Hepatocyte (in vitro differentiated cells): ENCODE data around the gene CD52. TPM values are rescaled to one million over a fixed set of nuclear protein-coding genes. Genes with fewer than 3 reads are reported as not detected.
"Not testable (repeated sequence)": the region's sequence is repeated elsewhere in the genome, so short reads cannot be mapped to it uniquely, and the experiment has no call there.

ENCODE experiments used
- DNase-seq: peaks from one replicate; pipeline ENCODE4 v3.0.0-alpha.2; 2016; ENCODE audit warnings: low spot score
- H2AFZ ChIP-seq: fragments of 200-600 bp; sonication (generic); 2 replicates; pipeline ENCODE4 v1.6.0; 2016; ENCODE audit warnings: antibody characterized with exemption, mild to moderate bottlenecking
- H3K27ac ChIP-seq: fragments of 200-600 bp; sonication (generic); 2 replicates; pipeline ENCODE4 v1.5.1; 2016; ENCODE audit warnings: mild to moderate bottlenecking
- H3K27me3 ChIP-seq: fragments of 200-600 bp; sonication (generic); 2 replicates; pipeline ENCODE4 v1.6.1; 2016
- H3K36me3 ChIP-seq: fragments of 200-600 bp; sonication (generic); replicated peaks from 2 replicates; pipeline ENCODE4 v1.5.1; 2016; ENCODE audit warnings: low read depth; ENCODE audit not compliant: insufficient read depth
- H3K4me1 ChIP-seq: fragments of 200-600 bp; sonication (generic); 2 replicates; pipeline ENCODE4 v1.5.1; 2016; ENCODE audit warnings: mild to moderate bottlenecking, moderate library complexity; ENCODE audit not compliant: insufficient read depth
- H3K4me2 ChIP-seq: fragments of 200-600 bp; sonication (generic); 2 replicates; pipeline ENCODE4 v1.6.0; 2016
- H3K4me3 ChIP-seq: fragments of 200-600 bp; sonication (generic); 2 replicates; pipeline ENCODE4 v1.5.1; 2016; ENCODE audit warnings: mild to moderate bottlenecking
- H3K79me2 ChIP-seq: fragments of 200-600 bp; sonication (generic); 2 replicates; pipeline ENCODE4 v1.6.0; 2017; ENCODE audit warnings: mild to moderate bottlenecking
- H3K9me2 ChIP-seq: fragments of 200-600 bp; sonication (generic); replicated peaks from 2 replicates; pipeline ENCODE4 v1.6.0; 2017; ENCODE audit warnings: mild to moderate bottlenecking; ENCODE audit not compliant: insufficient read depth
- H3K9me3 ChIP-seq: fragments of 200-600 bp; sonication (generic); 2 replicates; pipeline ENCODE4 v1.5.1; 2016; ENCODE audit warnings: low read depth, mild to moderate bottlenecking
- H4K20me1 ChIP-seq: fragments of 200-600 bp; sonication (generic); 2 replicates; pipeline ENCODE4 v1.6.0; 2016; ENCODE audit warnings: mild to moderate bottlenecking; ENCODE audit not compliant: insufficient read depth, poor library complexity, severe bottlenecking
- EZH2 ChIP-seq: fragments of 200-600 bp; sonication (generic); IDR thresholded peaks from 2 replicates; pipeline ENCODE4 v1.6.1; 2016; ENCODE audit warnings: antibody characterized with exemption, mild to moderate bottlenecking, borderline replicate concordance
- EZH2phosphoT487 ChIP-seq: fragments of 200-600 bp; sonication (generic); IDR thresholded peaks from one replicate; pipeline ENCODE4 v1.6.1; 2018; ENCODE audit warnings: antibody characterized with exemption, mild to moderate bottlenecking, low read depth, moderate library complexity; ENCODE audit not compliant: unreplicated experiment, severe bottlenecking
- WGBS: methylation state at CpG from one replicate; pipeline ENCODE4 v1.1.6; 2016; ENCODE audit warnings: low lambda C conversion rate; ENCODE audit errors: missing lambda C conversion rate; 5-methylcytosine and 5-hydroxymethylcytosine counted together
- polyA plus RNA-seq: library from polyadenylated mRNA; unstranded; fragments of >200 nt; fragmentation: Nextera tagmentation; extraction: Ambion mirVana; gene quantifications from 2 replicates; pipeline ENCODE4 v1.2.1, GENCODE V29; 2016
- total RNA-seq: library from RNA; depleted of rRNA; stranded (reverse); fragments of >200 nt; gene quantifications from 2 replicates; pipeline ENCODE4 v1.2.3, GENCODE V29; 2014
- TF ChIP-seq, protein P1 (sequence below): fragments of 200-600 bp; sonication (generic); IDR thresholded peaks from 2 replicates; pipeline ENCODE4 v1.5.1; 2016; ENCODE audit warnings: antibody characterized with exemption, mild to moderate bottlenecking; ENCODE audit not compliant: poor library complexity

The CD52 gene
- total and polyA plus RNA-seq, 2 experiments from 2014 or later, result 3.9 to 8.1 TPM

DNA sequence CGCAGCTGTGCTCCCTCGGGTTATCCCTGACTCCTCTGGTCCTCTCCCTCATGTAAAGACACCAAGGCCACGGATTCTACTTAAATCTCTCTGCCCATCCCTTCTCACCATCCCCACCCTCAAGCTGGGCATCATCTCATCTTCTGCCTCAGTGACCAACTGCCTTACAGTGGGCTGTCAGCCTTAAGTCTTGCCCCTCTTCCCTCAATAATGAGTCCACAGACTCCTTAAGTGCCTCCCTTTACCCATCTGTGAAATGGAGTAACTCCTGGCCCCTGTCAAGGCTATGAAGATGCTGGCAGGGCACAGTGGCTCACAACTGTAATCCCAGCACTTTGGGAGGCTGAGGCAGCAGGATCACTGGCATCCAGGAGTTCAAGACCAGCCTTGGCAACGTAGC, 25.8 kb upstream of the CD52 start:
- Histone ChIP-seq H4K20me1 (no peaks in the 10 kb centered on the region), H2AFZ (no peak overlapping the region), H3K27ac (no peak overlapping the region), H3K4me1 (no peaks in the 10 kb centered on the region), H3K4me2 (no peak overlapping the region), H3K9me3 (no peaks in the 10 kb centered on the region), H3K36me3 (no peaks in the 10 kb centered on the region), H3K9me2 (no peaks in the 10 kb centered on the region), H3K4me3 (no peak overlapping the region), H3K79me2 (no peaks in the 10 kb centered on the region), H3K27me3 (no peaks in the 10 kb centered on the region)
- DNase-seq, result no peak
- 95% methylated on average over 4 of the region's 4 CpGs for WGBS
- TF ChIP-seq EZH2 (no peak), EZH2phosphoT487 (no peak)

DNA sequence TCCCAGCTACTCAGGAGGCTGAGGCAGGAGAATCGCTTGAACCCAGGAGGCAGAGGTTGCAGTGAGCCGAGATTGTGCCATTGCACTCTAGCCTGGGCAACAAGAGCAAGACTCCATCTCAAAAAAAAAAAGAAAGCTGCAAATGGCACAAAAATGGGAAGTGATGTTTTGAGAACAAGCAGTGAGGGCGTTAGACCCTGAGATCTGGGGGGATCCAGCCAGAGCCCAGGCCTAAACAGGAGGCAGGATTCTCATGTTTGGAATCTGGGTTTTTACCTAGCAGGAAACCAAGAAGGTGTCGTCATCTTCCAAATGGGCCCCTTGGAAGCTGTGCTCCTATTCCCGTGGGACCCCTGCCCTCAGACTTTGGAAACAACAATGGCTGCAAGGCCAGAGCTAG, 25.0 kb upstream of the CD52 start:
- H3K36me3 ChIP-seq, H3K4me2 ChIP-seq, H3K27ac ChIP-seq, H3K9me3 ChIP-seq, H4K20me1 ChIP-seq, H3K27me3 ChIP-seq, H3K9me2 ChIP-seq, H3K4me3 ChIP-seq, DNase-seq, H3K79me2 ChIP-seq, H3K4me1 ChIP-seq, H2AFZ ChIP-seq: not testable (repeated sequence)
- 98% methylated on average over 5 of the region's 5 CpGs for WGBS

DNA sequence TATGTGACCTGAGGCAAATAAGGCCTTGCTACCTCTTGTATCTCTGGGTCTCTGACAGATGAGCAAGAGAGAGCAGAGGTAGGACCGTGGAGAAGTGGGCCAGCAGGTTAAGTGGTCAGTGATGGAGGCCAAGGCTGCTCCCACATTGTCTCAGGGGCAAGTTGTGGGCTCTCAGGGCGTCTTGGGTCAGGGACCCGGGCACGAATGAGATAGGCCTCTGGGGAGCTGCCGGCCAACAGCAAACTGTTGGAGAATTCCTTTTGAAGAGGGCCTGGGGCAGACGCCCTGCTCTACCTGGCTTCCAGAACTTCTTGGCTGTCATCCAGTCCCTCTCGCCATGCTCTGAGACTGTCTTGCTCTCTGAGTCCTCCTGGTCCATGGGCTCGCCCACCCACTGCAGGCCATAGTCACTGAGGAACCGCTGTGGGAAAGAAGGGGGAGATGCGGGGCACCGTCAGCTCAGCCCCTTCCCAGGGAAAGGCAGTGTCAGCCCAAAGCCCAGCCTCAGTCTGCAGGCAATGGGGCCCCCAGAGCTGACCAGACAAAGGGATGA, 23.8 kb upstream of the CD52 start:
- no peaks in the 10 kb centered on the region for H3K4me1 ChIP-seq
- H3K36me3 ChIP-seq, result no peaks in the 10 kb centered on the region
- no peaks in the 10 kb centered on the region for H3K79me2 ChIP-seq

DNA sequence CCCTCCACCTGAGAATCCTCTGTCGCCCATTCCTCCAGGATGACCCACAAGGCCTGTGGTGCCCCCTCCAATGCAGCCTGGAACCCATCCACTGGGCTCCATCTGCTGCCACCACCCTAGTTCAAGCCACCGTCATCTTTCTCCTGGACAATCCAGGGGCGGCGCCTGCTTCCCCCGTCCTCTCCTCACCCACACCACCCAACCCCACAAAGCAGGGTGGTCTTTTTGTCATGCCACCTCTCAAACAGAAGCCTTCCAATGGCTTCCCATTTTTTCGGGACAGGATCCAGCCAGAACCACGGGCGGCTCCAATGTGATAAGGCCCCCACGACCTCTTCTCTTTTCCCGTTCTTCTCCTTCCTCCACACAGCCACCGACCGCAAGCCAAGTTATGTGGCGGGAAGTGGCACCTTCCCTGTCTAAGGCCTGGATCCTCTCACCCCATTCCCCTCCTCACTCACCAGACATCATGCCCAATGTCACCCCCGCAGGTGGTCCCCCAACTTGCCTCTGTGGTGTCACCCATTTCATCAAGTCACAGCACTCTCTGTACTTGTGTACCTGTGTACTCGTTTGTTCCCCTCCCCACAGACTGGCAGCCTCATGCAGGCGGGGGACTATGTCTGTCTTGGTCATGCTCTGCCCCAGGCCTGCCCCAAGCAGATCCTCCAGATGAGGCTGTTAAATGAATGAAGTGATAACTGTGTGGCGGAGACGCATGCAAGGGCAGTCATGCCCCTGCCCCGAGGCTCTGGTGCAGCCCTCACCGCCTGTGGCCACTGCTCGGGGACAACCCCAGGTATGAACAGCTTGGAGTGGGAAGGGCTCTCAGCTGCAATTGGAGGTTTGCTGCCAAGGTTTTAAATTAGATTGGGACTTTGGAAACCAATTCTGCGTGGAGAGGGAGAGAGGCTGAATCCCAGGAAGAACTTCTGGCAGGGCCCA, 22.3 kb upstream of the CD52 start:
- Histone ChIP-seq H3K4me1 (no peaks in the 10 kb centered on the region), H4K20me1 (no peaks in the 10 kb centered on the region), H3K4me3 (no peak overlapping the region), H3K36me3 (no peaks in the 10 kb centered on the region), H2AFZ (no peak overlapping the region), H3K27me3 (no peaks in the 10 kb centered on the region), H3K27ac (no peak overlapping the region), H3K9me2 (no peaks in the 10 kb centered on the region), H3K9me3 (no peaks in the 10 kb centered on the region), H3K4me2 (no peak overlapping the region), H3K79me2 (no peaks in the 10 kb centered on the region)
- DNase-seq, result no peak
- WGBS, result 97% methylated on average over 20 of the region's 22 CpGs
- TF ChIP-seq EZH2 (no peak), EZH2phosphoT487 (no peak)
- TF ChIP-seq, protein P1, sequence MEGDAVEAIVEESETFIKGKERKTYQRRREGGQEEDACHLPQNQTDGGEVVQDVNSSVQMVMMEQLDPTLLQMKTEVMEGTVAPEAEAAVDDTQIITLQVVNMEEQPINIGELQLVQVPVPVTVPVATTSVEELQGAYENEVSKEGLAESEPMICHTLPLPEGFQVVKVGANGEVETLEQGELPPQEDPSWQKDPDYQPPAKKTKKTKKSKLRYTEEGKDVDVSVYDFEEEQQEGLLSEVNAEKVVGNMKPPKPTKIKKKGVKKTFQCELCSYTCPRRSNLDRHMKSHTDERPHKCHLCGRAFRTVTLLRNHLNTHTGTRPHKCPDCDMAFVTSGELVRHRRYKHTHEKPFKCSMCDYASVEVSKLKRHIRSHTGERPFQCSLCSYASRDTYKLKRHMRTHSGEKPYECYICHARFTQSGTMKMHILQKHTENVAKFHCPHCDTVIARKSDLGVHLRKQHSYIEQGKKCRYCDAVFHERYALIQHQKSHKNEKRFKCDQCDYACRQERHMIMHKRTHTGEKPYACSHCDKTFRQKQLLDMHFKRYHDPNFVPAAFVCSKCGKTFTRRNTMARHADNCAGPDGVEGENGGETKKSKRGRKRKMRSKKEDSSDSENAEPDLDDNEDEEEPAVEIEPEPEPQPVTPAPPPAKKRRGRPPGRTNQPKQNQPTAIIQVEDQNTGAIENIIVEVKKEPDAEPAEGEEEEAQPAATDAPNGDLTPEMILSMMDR, result no peak

More for the DNA sequence above, 23.8 kb upstream of the CD52 start:
- Histone ChIP-seq H3K9me3 (no peaks in the 10 kb centered on the region), H3K4me2 (no peak overlapping the region), H3K27ac (no peak overlapping the region), H3K4me3 (no peak overlapping the region), H4K20me1 (no peaks in the 10 kb centered on the region), H2AFZ (no peak overlapping the region), H3K9me2 (no peaks in the 10 kb centered on the region), H3K27me3 (no peaks in the 10 kb centered on the region)
- DNase-seq, result no peak
- TF ChIP-seq EZH2 (no peak), EZH2phosphoT487 (no peak)
- TF ChIP-seq, protein P1, result no peak
- 84% methylated on average over 11 of the region's 11 CpGs for WGBS
